HG02763 (cell line): ENCODE data around the gene CD96.
A peak's percentile ranks its signal among the peaks of the same experiment; 100 is the strongest.
"Not testable (repeated sequence)": the region's sequence is repeated elsewhere in the genome, so short reads cannot be mapped to it uniquely, and the experiment has no call there.

Source experiments
- ATAC-seq: cut with Tn5 transposase; IDR thresholded peaks from one replicate; pipeline ENCODE4 v1.9.1; 2021; ENCODE audit warnings: mild to moderate bottlenecking, moderate library complexity; ENCODE audit not compliant: unreplicated experiment

Gene CD96

GRCh38 chr3:111668888-111669488 lies 127.0 kb downstream of the CD96 start:
- ATAC-seq = no peak

GRCh38 chr3:111669926-111670630 lies 128.1 kb downstream of the CD96 start:
- ATAC-seq = no peak

DNA sequence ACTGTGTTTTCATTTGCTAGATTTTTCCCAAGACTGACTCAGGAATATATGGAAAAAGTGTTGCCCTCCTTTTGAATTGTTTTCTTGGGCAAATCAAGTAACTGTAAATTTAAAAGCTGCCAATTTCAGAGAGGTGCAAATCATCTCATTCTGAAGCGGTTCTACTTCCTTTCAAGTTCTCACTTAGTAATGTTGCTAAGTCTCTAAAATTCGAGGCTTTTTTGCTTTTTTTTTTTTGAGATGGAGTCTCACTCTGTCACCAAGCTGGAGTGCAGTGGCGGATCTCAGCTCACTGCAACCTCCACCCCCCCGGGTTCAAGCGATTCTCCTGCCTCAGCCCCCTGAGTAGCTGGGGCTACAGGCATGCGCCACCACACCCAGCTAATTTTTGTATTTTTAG lies 130.5 kb downstream of the CD96 start:
- ATAC-seq = not testable (repeated sequence)

DNA sequence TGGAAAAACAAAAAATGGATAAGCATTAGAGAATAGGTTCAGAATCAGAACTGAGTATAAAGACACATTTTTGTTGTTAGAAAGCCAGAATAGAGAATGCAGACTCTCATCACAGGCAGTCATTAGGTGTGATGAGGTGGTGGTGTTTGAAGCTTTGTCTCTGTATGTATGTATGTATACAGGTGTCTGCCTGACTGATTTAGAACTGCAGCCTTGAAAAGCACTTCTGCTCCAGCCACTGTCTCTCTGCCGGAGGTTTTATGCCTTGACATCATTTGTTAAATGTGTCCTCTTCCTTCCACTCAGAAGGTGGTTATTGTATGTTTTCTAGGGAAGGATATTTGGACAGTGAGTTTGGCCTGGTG lies 133.8 kb downstream of the CD96 start:
- no peak for ATAC-seq

DNA sequence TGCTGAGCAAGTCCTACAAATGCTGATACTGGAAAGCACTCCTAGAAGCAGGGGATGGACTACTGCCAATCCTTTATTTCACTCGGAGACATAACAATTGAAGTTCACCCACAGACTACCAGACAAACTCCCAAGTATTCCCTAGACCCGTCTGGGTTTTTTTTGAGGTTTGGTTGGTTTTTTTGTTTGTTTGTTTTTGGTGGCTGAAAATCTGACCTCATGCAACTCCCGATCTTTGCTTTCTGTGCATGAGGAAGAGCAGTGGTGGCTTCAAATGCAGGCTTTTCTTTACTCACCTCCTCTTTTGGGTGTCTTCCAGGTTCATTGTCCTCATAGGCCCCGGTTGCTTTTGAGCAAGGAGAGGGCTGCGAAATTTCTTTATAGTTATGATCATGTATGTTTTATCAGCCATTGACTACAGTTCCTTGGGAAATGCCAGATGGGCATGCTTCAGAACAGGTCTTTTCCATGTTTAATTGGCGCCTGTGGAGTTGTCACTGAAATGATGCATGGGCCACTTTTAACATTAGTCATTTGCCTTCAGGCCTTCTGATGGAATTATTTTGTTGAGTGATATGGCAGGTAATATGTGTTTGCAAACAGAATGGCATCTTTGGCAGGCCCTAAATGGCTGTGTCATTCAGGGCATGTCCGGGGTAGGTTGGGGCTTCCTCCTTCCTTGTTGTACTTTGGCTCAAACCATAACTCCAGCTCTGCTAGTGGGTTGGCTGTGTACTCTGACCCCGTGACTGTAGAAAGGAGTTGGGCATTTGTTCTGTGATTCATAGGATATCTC lies 134.4 kb downstream of the CD96 start:
- no peak for ATAC-seq

DNA sequence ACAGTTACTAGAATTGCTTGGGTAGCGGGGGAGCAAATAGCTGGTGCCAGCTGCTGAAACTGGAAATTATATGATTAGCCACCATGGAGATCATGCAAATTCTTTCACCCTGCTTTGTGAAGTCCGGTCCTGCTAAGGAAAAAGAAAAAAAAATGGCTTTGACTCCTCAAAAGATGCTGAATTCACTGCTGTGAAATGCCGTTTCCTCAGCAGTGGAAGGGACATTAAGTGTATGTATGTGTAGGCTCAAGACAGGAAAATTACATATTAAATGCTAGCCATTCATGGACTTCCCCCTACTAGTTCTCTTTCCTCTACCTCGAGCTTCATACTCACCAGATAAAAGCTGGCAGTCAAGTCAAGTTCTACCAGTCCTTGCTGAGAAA lies 135.0 kb downstream of the CD96 start:
- no peak for ATAC-seq

DNA sequence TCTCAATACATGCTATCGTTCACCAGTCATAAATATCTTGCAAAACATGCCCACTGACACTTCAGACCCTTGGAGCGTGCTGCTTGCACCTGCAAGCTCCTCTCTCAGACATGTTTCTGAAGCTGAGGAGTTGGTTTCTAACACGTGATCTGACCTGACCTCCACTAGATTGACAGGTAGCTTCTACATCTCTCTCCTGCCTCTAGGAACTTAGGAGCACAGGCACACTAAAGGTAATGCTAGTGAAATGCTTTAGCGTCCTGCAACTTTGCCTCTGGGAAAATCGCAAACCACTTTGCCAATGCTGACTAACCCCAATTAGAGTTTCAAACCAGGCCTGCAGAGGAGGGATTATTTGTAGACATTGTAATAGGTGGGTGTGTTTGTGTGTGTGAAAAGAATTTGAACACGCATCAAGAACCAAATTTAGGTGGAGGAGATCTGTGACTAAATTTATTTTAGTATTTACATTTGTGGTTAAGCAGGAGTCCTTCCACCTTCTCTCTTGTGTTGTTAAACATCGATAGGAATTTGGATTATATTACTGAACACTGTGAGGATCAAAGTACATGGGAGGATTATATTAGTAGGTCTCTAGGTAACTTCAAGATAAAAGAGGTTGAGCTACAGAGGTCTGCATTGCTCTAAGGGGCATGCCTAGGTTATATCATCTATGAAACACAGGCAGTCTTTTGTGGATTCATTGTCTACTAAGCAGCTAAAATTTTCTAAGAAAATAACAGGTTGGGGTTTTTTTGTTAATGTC lies 139.8 kb downstream of the CD96 start:
- ATAC-seq = peak; percentile 44

GRCh38 chr3:111684640-111685039 lies 142.6 kb downstream of the CD96 start:
- ATAC-seq = no peak

DNA sequence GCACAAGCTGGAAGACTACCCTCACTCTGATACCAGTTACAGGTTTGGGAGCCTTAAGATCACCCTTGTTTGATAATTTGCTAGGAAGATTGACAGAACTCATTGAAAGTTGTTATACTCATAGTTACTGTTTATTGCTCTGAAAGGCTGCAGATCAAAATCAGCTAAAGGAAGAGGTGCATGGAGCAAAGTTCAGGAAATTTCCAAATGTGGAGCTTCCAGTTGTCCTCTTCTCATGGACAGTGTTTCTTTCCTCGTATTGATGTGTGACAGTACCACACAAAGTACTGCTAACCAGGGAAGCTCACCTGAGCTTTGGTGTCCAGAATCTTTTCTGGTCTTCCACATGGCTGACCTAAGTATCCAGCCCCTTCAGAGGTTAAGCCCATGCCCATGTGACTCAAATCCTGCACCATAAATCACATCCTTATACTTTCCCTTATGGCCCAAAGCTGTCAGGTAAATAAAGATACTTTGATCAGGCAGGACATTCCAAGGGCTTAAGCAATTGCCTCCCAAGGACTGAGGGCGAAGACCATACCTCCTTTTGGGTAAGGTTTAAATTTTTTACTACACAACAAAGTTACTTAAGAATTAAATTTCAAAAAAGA lies 146.3 kb downstream of the CD96 start:
- ATAC-seq = no peak

DNA sequence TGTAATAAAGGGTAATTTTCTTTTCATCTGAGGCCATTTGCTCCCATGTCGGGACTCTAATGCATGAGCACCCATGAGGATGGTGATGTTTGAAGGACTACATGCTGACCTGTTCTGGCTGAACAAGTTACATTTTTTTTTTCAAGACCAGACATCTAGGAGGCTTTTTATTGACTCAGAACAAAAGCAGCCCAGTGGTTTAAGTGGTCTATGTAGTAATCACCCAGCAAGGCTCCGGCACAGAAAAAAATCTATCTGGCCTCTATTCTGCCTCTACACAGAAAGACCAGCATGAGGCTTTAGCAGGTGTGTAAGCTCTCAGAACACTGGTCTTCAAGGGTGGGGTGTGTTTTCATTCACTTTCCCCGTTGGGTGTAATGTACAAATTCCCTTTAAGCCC lies 148.2 kb downstream of the CD96 start:
- peak; percentile 74 for ATAC-seq

DNA sequence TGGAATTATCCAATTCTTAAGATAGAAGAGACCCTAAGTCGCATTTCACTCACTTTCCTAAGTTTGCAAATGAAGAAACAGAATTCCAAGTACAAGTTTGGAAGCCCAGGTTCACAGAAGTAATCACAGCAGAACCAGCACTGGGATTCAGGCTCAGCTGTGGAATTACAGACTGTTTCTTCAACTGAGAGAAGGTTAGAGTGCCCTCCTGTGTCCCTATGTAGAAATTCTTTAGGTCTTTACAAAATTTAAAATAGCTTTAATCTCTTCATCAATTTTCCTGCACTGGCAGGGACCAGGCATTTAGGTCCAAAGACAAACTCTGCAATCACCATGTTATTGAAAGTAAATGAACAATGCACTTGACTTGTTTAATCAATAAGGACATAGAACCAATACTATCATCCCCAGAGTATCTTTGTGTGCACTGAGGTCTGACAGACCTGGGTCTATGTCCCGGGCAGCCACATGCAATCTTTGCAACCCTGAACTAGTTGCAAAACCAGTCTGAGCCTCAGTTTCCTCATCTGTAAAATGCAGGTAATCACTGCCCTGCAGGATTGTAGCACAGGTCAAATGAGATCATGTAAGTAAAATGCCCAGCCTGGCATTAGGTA lies 149.4 kb downstream of the CD96 start:
- no peak for ATAC-seq

DNA sequence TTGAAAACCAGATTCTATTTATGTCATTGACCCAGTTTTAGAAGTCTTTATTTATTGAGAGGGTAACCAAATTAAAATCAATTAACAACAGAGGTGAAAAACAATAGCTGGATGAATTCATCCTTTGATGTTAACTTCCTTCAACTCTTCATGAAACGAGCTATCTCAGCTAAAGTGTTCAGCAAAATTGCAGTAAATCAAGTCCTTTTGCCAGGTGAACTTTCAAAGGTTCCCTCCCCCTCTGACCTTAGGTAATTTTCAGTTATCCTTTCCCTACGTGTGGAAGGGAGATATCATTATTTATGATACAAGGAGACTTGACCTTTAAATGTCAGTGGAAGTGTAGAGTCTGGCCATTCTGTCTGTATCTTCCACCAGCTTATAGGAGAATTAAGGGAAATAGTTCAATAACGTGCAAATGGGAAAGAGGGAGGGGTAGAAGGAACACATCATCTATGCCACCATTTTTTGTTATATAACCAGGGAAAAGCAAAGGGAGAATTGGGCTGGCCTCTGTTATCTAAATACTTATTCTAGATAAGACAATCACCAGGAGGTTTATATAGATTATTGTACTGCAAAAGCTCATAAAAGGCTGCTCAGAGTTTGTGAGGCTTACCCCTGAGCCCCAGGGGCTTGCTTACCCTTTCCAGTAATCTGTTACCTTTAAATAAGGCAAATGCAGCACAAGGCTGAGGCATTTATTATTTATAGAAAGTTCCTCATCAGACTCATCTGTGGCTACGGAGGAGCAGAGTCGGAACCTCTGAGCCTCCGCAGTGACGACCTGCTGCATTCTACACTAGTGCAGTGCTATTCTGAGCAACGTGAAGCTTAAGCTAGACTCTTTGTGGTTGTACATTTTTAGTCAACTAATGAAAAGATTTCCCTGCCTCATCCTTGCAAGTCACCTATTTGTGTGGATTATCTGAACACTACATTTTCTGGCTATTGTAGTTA lies 150.9 kb downstream of the CD96 start:
- ATAC-seq = peak; percentile 49

DNA sequence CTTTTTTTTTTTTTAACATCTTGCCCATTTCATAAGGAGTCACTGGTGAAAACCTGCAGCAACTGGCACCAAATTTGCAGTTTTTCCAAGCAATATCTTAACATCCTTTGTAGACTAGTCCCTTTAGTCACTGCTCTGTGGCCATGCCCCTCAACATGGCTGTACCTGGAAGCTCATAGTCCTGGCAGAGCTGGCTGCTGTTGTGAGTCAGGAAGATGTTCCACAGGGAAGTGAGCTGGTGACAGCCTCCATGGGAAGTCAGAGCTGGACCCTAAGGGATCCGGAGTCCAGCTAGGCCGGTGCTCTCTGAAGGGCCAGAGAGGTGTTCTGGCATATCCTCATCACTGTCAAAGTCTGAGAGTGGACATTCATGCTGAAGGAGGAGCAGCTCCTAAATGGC lies 152.5 kb downstream of the CD96 start:
- no peak for ATAC-seq

- no peak for ATAC-seq
Observed at GRCh38 chr3:111695636-111696117, 153.7 kb downstream of the CD96 start.

DNA sequence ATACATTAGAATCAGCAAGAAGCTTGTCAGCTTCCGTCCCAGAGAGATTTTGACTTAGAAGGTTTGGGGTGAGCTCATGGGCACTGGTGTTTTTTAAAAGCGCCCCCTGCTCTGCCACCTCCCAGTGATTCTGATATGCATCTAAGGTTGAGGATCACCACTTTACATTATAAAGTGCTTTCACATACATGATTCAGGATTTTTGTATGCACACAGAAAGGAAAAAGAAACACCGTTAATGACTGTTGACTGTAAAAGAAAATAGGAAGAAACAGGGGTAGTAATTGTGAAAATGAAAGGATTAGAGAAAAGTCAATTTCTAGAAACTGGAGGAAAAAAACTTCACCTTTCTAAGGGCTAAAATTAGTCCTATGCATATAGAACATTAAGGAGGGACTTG lies 158.1 kb downstream of the CD96 start:
- ATAC-seq = peak; percentile 56

GRCh38 chr3:111701292-111701906 lies 159.4 kb downstream of the CD96 start:
- no peak for ATAC-seq
